Skeletal muscle satellite cell (primary cell): Measurements from ENCODE around the gene TMEM256.

Experiments used
- H3K27me3 ChIP-seq: 2 replicates; pipeline ENCODE4 v1.7.0; 2013; ENCODE audit warnings: low read length; ENCODE audit not compliant: control insufficient read depth, insufficient read depth
- H3K36me3 ChIP-seq: 2 replicates; pipeline ENCODE4 v1.7.0; 2013; ENCODE audit warnings: mild to moderate bottlenecking, control low read depth, low read length; ENCODE audit not compliant: insufficient read depth
- H3K4me1 ChIP-seq: 2 replicates; pipeline ENCODE4 v1.7.0; 2013; ENCODE audit warnings: low read length; ENCODE audit not compliant: control insufficient read depth, insufficient read depth
- H3K4me2 ChIP-seq: 2 replicates; pipeline ENCODE4 v1.7.0; 2013; ENCODE audit warnings: mild to moderate bottlenecking, low read length
- H3K4me3 ChIP-seq: 2 replicates; pipeline ENCODE4 v1.7.0; 2013; ENCODE audit warnings: low read length
- H3K9ac ChIP-seq: 2 replicates; pipeline ENCODE4 v1.7.0; 2013; ENCODE audit warnings: mild to moderate bottlenecking, low read depth, low read length, moderate library complexity
- H3K9me3 ChIP-seq: replicated peaks from 2 replicates; pipeline ENCODE4 v1.7.0; 2013; ENCODE audit warnings: mild to moderate bottlenecking, control low read depth, low read length

Gene TMEM256

DNA sequence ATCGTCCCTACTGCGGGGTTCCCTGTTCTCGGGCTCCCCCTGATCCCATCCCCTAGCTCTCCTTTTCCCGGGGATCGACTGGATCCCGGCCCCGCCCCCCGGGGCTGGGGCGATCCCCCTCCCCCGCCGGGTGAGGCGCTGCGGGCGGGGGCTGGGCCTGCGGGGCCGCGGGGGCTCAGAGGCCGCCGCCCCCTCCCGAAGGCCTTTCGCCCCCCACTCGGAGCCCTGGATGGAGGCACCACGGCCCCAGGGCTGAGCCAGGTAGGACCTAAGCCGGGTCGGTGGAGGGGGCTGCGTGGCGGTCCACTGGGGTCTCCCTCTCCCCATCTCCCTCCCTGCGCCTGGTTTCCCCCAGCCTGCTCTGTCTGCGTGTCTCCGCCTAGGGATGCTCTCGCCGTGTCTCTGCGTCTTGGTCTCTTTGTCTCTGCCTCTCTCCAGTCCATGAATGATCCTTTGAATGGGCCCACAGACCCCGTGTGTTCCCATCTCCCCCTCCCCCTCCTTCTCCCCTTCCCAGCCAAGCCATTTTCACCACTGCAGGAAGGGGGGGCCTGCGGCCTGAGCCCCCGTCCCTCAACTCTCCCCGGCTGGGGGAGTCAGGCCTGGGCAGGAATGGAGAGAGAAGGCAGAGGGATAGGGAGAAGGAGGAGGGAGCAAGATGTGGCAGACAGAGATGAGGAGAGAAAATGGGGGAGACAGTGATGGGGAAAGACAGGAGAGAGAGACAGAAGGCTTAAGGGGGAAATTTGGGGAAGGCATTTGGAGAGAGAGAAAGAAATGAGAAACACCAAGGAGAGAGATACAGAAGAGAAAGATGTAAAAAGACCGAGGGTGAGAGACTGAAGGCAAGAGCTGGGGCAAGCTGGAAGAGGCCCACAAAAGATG, 1.7 kb upstream of the TMEM256 start:
- peak overlapping the region; percentile 80 for H3K9ac ChIP-seq
- peak overlapping the region; percentile 99 for H3K4me2 ChIP-seq
- H3K9me3 ChIP-seq: no peaks in the 10 kb centered on the region
- H3K36me3 ChIP-seq: peaks cover 12% of the 10 kb centered on the region
- peak overlapping the region; percentile 84 for H3K4me3 ChIP-seq
- peaks cover 21% of the 10 kb centered on the region for H3K4me1 ChIP-seq
- H3K27me3 ChIP-seq: no peaks in the 10 kb centered on the region

DNA sequence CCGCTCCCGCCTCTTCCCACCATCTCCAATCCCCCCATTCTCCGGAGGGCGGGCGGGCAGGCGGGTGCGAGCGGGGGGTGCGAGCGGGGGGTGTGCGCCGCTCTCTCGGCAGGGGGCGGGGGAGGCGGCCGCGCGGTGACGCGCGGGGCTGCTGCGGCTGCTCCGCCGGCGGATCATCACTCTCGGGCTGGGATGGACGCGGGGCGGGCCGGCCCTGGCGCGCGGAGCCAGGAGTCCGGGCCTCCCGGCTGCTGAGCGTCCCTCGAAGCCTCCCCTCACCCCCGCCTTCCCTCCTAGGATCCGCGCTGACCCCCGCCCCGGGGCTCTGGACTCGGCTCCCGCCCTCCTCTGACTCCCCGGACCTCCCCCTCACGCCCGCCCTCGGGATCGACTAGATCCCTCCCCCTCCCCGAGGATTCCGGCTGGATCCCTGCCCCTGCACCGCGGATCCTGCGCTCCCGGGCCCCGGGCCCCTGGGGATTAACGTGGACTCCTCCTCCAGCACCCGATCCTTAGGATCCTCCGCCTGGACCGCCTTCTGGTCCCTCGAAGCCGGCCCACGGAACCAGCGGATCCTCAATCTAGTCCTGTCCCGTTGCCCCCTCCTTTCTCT, 946 bp upstream of the TMEM256 start:
- H3K4me3 ChIP-seq: peak overlapping the region; percentile 84
- H3K9me3 ChIP-seq: no peaks in the 10 kb centered on the region
- peaks cover 10% of the 10 kb centered on the region for H3K36me3 ChIP-seq
- H3K9ac ChIP-seq: peak overlapping the region; percentile 80
- H3K4me2 ChIP-seq: peak overlapping the region; percentile 99
- peaks cover 21% of the 10 kb centered on the region for H3K4me1 ChIP-seq
- H3K27me3 ChIP-seq: no peaks in the 10 kb centered on the region

GRCh38 chr17:7403727-7403976, 245 bp downstream of the TMEM256 start:
- H3K27me3 ChIP-seq: no peaks in the 10 kb centered on the region
- peak overlapping the region; percentile 89 for H3K4me3 ChIP-seq
- H3K9ac ChIP-seq: peak overlapping the region; percentile 76
- H3K9me3 ChIP-seq: no peaks in the 10 kb centered on the region
- H3K36me3 ChIP-seq: no peaks in the 10 kb centered on the region
- H3K4me2 ChIP-seq: peak overlapping the region; percentile 97
- H3K4me1 ChIP-seq: peaks cover 21% of the 10 kb centered on the region

GRCh38 chr17:7403043-7403726, 712 bp downstream of the TMEM256 start:
- no peaks in the 10 kb centered on the region for H3K9me3 ChIP-seq
- peak overlapping the region; percentile 76 for H3K9ac ChIP-seq
- H3K36me3 ChIP-seq: no peaks in the 10 kb centered on the region
- H3K4me2 ChIP-seq: peak overlapping the region; percentile 97
- H3K27me3 ChIP-seq: no peaks in the 10 kb centered on the region
- peaks cover 21% of the 10 kb centered on the region for H3K4me1 ChIP-seq
- H3K4me3 ChIP-seq: peak overlapping the region; percentile 89

DNA sequence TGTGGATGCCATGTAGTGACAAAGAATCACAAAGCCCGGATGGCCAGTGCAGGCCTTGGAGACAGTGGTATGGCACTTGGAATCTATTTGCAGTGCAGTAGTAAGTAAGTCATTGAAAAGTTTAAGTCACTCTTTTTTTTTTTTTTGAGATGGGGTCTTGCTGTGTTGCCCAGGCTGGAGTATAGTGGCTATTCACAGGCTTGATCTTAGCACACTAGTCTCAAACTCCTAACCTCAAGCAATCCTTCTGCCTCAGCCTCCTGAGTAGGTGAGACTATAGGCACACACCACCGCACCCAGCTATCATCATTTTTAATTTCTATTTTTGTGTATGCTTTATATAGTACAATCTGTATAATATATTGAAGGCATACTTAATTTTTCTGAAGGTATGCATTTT, 5.3 kb downstream of the TMEM256 start:
- Histone ChIP-seq H3K4me1 (peaks cover 16% of the 10 kb centered on the region), H3K9me3 (no peaks in the 10 kb centered on the region), H3K27me3 (no peaks in the 10 kb centered on the region), H3K4me3 (no peak overlapping the region), H3K36me3 (no peaks in the 10 kb centered on the region), H3K9ac (no peak overlapping the region), H3K4me2 (no peak overlapping the region)

- H3K4me3 ChIP-seq: no peak overlapping the region
- H3K4me1 ChIP-seq: peaks cover 14% of the 10 kb centered on the region
- H3K36me3 ChIP-seq: peaks cover 16% of the 10 kb centered on the region
- no peaks in the 10 kb centered on the region for H3K9me3 ChIP-seq
- no peak overlapping the region for H3K9ac ChIP-seq
- no peak overlapping the region for H3K4me2 ChIP-seq
- H3K27me3 ChIP-seq: no peaks in the 10 kb centered on the region
Measured at GRCh38 chr17:7396147-7396546, 7.8 kb downstream of the TMEM256 start.

- H3K9ac ChIP-seq: peak within 1 kb of the TSS; percentile 86
Measured at GRCh38 chr17:7394452-7395191, 9.3 kb downstream of the TMEM256 start, which contains the start of gene PLSCR3. Gene PLSCR3, minus strand, starts transcription at chr17:7394525. Its CDS starts 415 bp downstream, at chr17:7394110.

GRCh38 chr17:7393613-7394451, 10.1 kb downstream of the TMEM256 start:
- H3K4me3 ChIP-seq: peak overlapping the region; percentile 76
- H3K4me2 ChIP-seq: peak overlapping the region; percentile 95
- H3K9me3 ChIP-seq: no peaks in the 10 kb centered on the region
- peaks cover 10% of the 10 kb centered on the region for H3K4me1 ChIP-seq
- H3K9ac ChIP-seq: peak overlapping the region; percentile 86
- H3K27me3 ChIP-seq: no peaks in the 10 kb centered on the region
- peaks cover 39% of the 10 kb centered on the region for H3K36me3 ChIP-seq

More at GRCh38 chr17:7394452-7395191, 9.3 kb downstream of the TMEM256 start, which contains the start of gene PLSCR3:
- Histone ChIP-seq H3K36me3 (peaks cover 31% of the 10 kb centered on the region), H3K4me3 (peak within 1 kb of the TSS; percentile 76), H3K27me3 (no peaks in the 10 kb centered on the region), H3K9me3 (no peaks in the 10 kb centered on the region), H3K4me1 (peaks cover 10% of the 10 kb centered on the region), H3K4me2 (peak within 1 kb of the TSS; percentile 95)

GRCh38 chr17:7392696-7393612, 10.9 kb downstream of the TMEM256 start:
- Histone ChIP-seq H3K27me3 (no peaks in the 10 kb centered on the region), H3K4me3 (peak overlapping the region; percentile 76), H3K9ac (peak overlapping the region; percentile 86), H3K9me3 (no peaks in the 10 kb centered on the region), H3K36me3 (peaks cover 48% of the 10 kb centered on the region), H3K4me2 (peak overlapping the region; percentile 95), H3K4me1 (peaks cover 10% of the 10 kb centered on the region)

DNA sequence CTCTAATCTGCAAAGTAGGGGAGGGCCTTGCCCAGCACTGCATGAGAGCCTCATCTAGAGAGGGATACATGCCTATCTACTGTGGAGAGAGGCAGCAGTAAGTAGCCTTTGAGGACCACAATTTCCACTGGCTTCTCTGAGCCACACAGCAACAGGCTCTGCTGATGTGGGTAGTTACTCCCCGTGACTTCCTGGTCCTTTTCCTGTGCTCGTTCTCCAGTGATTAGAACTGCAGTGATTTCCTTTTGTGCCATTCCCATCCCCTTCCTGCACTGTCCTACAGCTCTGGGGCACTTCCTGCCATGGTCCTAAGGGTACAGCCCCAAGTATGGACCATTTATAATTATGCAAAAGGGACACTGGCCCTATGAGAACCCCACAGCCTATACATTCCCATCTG, 12.6 kb downstream of the TMEM256 start:
- Histone ChIP-seq H3K4me1 (peaks cover 10% of the 10 kb centered on the region), H3K4me3 (no peak overlapping the region), H3K9me3 (no peaks in the 10 kb centered on the region), H3K4me2 (no peak overlapping the region), H3K9ac (no peak overlapping the region), H3K36me3 (peaks cover 50% of the 10 kb centered on the region), H3K27me3 (no peaks in the 10 kb centered on the region)
